IPS DF 6.9 (cell line): Measurements from ENCODE around the gene LRP1B.
"Not testable (repeated sequence)": the region's sequence is repeated elsewhere in the genome, so short reads cannot be mapped to it uniquely, and the experiment has no call there.

Source experiments
- DNase-seq: peaks from one replicate; pipeline ENCODE4 v3.0.0-alpha.2; 2013; ENCODE audit warnings: low read depth, low spot score
- H3K27ac ChIP-seq: one replicate; pipeline ENCODE4 v1.5.1; 2013; ENCODE audit warnings: low read length, control low read depth
- H3K27me3 ChIP-seq: 2 replicates; pipeline ENCODE4 v1.6.1; 2013; ENCODE audit warnings: mild to moderate bottlenecking, low read length; ENCODE audit not compliant: control insufficient read depth, insufficient read depth
- H3K36me3 ChIP-seq: 2 replicates; pipeline ENCODE4 v1.6.1; 2013; ENCODE audit warnings: low read length; ENCODE audit not compliant: control insufficient read depth, insufficient read depth
- H3K4me1 ChIP-seq: 2 replicates; pipeline ENCODE4 v1.6.1; 2013; ENCODE audit warnings: low read length; ENCODE audit not compliant: control insufficient read depth, insufficient read depth
- H3K4me3 ChIP-seq: 2 replicates; pipeline ENCODE4 v1.5.1; 2013; ENCODE audit warnings: mild to moderate bottlenecking, low read length
- H3K9me3 ChIP-seq: 2 replicates; pipeline ENCODE4 v1.6.1; 2013; ENCODE audit warnings: low read length, inconsistent platforms; ENCODE audit not compliant: control insufficient read depth, insufficient read depth
- WGBS: extraction: QIAGEN DNeasy Blood & Tissue Kit; methylation state at CpG from one replicate; pipeline ENCODE4 v1.1.7; 2013; ENCODE audit warnings: mixed read lengths, missing lambda C conversion rate; ENCODE audit not compliant: insufficient read length, insufficient coverage; 5-methylcytosine and 5-hydroxymethylcytosine counted together

Gene LRP1B

GRCh38 chr2:142104134-142104758 is 26.6 kb downstream of the LRP1B start:
- H3K27ac ChIP-seq: no peak overlapping the region

GRCh38 chr2:142100970-142101369 is 29.8 kb downstream of the LRP1B start:
- no CpG with 5 or more reads among the region's 1 CpG for WGBS
- DNase-seq: no peak

More at GRCh38 chr2:142104134-142104758, 26.6 kb downstream of the LRP1B start:
- Histone ChIP-seq H3K4me3 (no peak overlapping the region), H3K9me3 (no peaks in the 10 kb centered on the region), H3K27me3 (no peaks in the 10 kb centered on the region), H3K36me3 (no peaks in the 10 kb centered on the region), H3K4me1 (no peaks in the 10 kb centered on the region; the same call in 1 of the 2 replicates)
- no peak for DNase-seq
- no CpG with 5 or more reads among the region's 2 CpGs for WGBS

GRCh38 chr2:142100139-142100873 is 30.5 kb downstream of the LRP1B start:
- WGBS: no CpG with 5 or more reads among the region's 4 CpGs
- no peak overlapping the region for H3K4me3 ChIP-seq
- no peak for DNase-seq

More at GRCh38 chr2:142100970-142101369, 29.8 kb downstream of the LRP1B start:
- H3K9me3 ChIP-seq: no peaks in the 10 kb centered on the region
- no peak overlapping the region for H3K27ac ChIP-seq
- H3K36me3 ChIP-seq: no peaks in the 10 kb centered on the region
- no peaks in the 10 kb centered on the region for H3K27me3 ChIP-seq
- no peaks in the 10 kb centered on the region; the same call in 1 of the 2 replicates for H3K4me1 ChIP-seq
- no peak overlapping the region for H3K4me3 ChIP-seq

GRCh38 chr2:142097711-142098110 is 33.1 kb downstream of the LRP1B start:
- WGBS: no CpG with 5 or more reads among the region's 3 CpGs
- H3K27ac ChIP-seq: no peak overlapping the region
- no peaks in the 10 kb centered on the region for H3K27me3 ChIP-seq
- H3K4me3 ChIP-seq: no peak overlapping the region
- no peak for DNase-seq
- no peaks in the 10 kb centered on the region; the same call in 1 of the 2 replicates for H3K4me1 ChIP-seq
- no peaks in the 10 kb centered on the region for H3K36me3 ChIP-seq
- no peaks in the 10 kb centered on the region for H3K9me3 ChIP-seq

More at GRCh38 chr2:142100139-142100873, 30.5 kb downstream of the LRP1B start:
- H3K4me1 ChIP-seq: no peaks in the 10 kb centered on the region; the same call in 1 of the 2 replicates
- no peak overlapping the region for H3K27ac ChIP-seq
- H3K9me3 ChIP-seq: no peaks in the 10 kb centered on the region
- no peaks in the 10 kb centered on the region for H3K27me3 ChIP-seq
- no peaks in the 10 kb centered on the region for H3K36me3 ChIP-seq

- Histone ChIP-seq H3K4me3 (no peak overlapping the region), H3K4me1 (no peaks in the 10 kb centered on the region; the same call in 1 of the 2 replicates), H3K27ac (no peak overlapping the region), H3K36me3 (no peaks in the 10 kb centered on the region), H3K9me3 (no peaks in the 10 kb centered on the region), H3K27me3 (no peaks in the 10 kb centered on the region)
- WGBS: no CpG with 5 or more reads among the region's 2 CpGs
- DNase-seq: no peak
These were observed 35.2 kb downstream of the LRP1B start for GRCh38 chr2:142095647-142096046.

GRCh38 chr2:142094233-142094632 is 36.6 kb downstream of the LRP1B start:
- Histone ChIP-seq H3K27ac (no peak overlapping the region), H3K36me3 (no peaks in the 10 kb centered on the region), H3K9me3 (no peaks in the 10 kb centered on the region), H3K4me3 (no peak overlapping the region), H3K27me3 (no peaks in the 10 kb centered on the region), H3K4me1 (no peaks in the 10 kb centered on the region)
- no peak for DNase-seq
- WGBS: no CpG with 5 or more reads among the region's 2 CpGs

GRCh38 chr2:142088058-142088568 is 42.7 kb downstream of the LRP1B start:
- no peak for DNase-seq
- Histone ChIP-seq H3K4me3 (no peak overlapping the region), H3K27me3 (no peaks in the 10 kb centered on the region), H3K9me3 (no peaks in the 10 kb centered on the region), H3K4me1 (no peaks in the 10 kb centered on the region), H3K27ac (no peak overlapping the region), H3K36me3 (no peaks in the 10 kb centered on the region)
- WGBS: no CpG with 5 or more reads among the region's 2 CpGs

- H3K27me3 ChIP-seq, H3K36me3 ChIP-seq, H3K4me3 ChIP-seq, H3K27ac ChIP-seq, DNase-seq, H3K4me1 ChIP-seq, H3K9me3 ChIP-seq: not testable (repeated sequence)
- WGBS: no CpG with 5 or more reads among the region's 2 CpGs
These were observed 43.2 kb downstream of the LRP1B start for GRCh38 chr2:142087585-142087984.

GRCh38 chr2:142082368-142082767 is 48.4 kb downstream of the LRP1B start:
- no peaks in the 10 kb centered on the region for H3K4me1 ChIP-seq
- no peak for DNase-seq
- no peak overlapping the region for H3K4me3 ChIP-seq
- no peaks in the 10 kb centered on the region for H3K27me3 ChIP-seq
- no peak overlapping the region for H3K27ac ChIP-seq
- no CpG with 5 or more reads among the region's 3 CpGs for WGBS
- no peaks in the 10 kb centered on the region for H3K36me3 ChIP-seq
- no peaks in the 10 kb centered on the region for H3K9me3 ChIP-seq

- Histone ChIP-seq H3K36me3 (no peaks in the 10 kb centered on the region), H3K9me3 (no peaks in the 10 kb centered on the region), H3K27me3 (no peaks in the 10 kb centered on the region), H3K4me1 (no peaks in the 10 kb centered on the region), H3K4me3 (no peak overlapping the region), H3K27ac (no peak overlapping the region)
- no CpG with 5 or more reads among the region's 2 CpGs for WGBS
- DNase-seq: no peak
These were observed 54.5 kb downstream of the LRP1B start for GRCh38 chr2:142076317-142076716.
